Activated naive CD4-positive, alpha-beta T cell treated with anti-CD3 and anti-CD28 coated beads, Interleukin-2, amount 10 ng/mL, durations not matched to agents 7 days and 5 days (primary cell): ENCODE results near the gene DUSP14.
A peak's percentile ranks its signal among the peaks of the same experiment; 100 is the strongest.

Experiments used
- CTCF ChIA-PET: fragments of 350-600 bp; sonication (Branson Sonifier 250); formaldehyde crosslinking; loops from one replicate; lab custom pipeline; 2021; ENCODE audit warnings: antibody characterized with exemption; lab: Charles Lee
- DNase-seq: peaks from one replicate; pipeline ENCODE4 v3.0.0-alpha.2; 2020
- H3K27ac Mint-ChIP-seq: one replicate; pipeline ENCODE4 v1.8.0; 2021; ENCODE audit warnings: mild to moderate bottlenecking, moderate library complexity, mixed read lengths
- H3K27me3 Mint-ChIP-seq: one replicate; pipeline ENCODE4 v1.8.0; 2021; ENCODE audit warnings: mild to moderate bottlenecking, mixed read lengths
- H3K36me3 Mint-ChIP-seq: one replicate; pipeline ENCODE4 v1.8.0; 2021; ENCODE audit warnings: mixed read lengths
- H3K4me1 Mint-ChIP-seq: one replicate; pipeline ENCODE4 v1.8.0; 2021; ENCODE audit warnings: mixed read lengths
- H3K4me3 Mint-ChIP-seq: one replicate; pipeline ENCODE4 v1.8.0; 2021; ENCODE audit warnings: mild to moderate bottlenecking, moderate library complexity, mixed read lengths
- H3K9me3 Mint-ChIP-seq: one replicate; pipeline ENCODE4 v1.8.0; 2021; ENCODE audit warnings: mixed read lengths

Gene DUSP14

DNA sequence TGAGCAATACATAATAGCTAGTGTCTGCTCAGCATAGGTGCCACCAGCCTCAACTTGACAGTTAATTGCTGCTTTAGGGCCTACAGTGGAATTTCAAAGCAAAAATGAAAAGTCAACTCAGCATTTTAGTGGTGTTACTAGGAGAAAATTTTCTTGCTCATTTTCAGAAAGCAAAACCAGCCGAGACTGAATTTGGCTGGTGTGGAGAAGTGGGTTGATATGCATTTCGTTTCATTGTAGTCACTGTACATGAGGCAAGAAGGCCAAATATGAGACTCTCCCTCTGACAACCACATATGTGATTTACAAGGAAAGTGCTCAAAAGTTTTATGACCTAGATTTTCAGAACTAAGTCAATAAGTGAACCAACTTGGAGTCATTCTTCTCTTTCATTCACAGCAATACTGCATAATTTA lies 54.0 kb downstream of the DUSP14 start:
- Mint-ChIP-seq H3K4me3 (no peak overlapping the region), H3K4me1 (peaks cover 3% of the 10 kb centered on the region), H3K36me3 (peaks cover 51% of the 10 kb centered on the region), H3K9me3 (no peaks in the 10 kb centered on the region), H3K27me3 (no peaks in the 10 kb centered on the region), H3K27ac (no peak overlapping the region)
- DNase-seq = no peak
- CTCF ChIA-PET = interaction anchor here (0.8 kb wide), 1 partner anchor 273 kb away, joined by 5 read pairs; no protein-coding TSS in a partner anchor

DNA sequence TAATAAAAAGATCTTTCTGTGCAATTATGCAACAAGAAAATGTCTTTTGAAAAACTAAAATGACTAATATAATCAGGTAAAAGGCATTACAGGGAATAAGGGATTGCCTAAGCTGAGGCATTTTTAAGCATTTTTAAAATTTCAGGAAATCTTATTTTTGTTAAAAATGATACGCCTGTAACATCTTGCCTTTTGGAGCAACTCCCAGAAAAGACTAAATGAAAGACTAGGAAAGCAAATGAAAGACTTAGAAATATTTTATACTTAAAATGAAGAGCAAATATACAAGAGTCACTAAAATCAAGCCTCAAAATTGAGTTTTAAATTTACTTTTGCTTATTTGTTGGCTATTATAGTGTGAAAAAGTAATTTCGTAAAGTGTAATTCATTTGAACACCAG lies 55.8 kb downstream of the DUSP14 start:
- peaks cover 3% of the 10 kb centered on the region for H3K4me1 Mint-ChIP-seq
- no peaks in the 10 kb centered on the region for H3K27me3 Mint-ChIP-seq
- no peak overlapping the region for H3K27ac Mint-ChIP-seq
- H3K9me3 Mint-ChIP-seq = no peaks in the 10 kb centered on the region
- H3K4me3 Mint-ChIP-seq = no peak overlapping the region
- CTCF ChIA-PET = no interaction called here
- no peak for DNase-seq
- peaks cover 42% of the 10 kb centered on the region for H3K36me3 Mint-ChIP-seq

DNA sequence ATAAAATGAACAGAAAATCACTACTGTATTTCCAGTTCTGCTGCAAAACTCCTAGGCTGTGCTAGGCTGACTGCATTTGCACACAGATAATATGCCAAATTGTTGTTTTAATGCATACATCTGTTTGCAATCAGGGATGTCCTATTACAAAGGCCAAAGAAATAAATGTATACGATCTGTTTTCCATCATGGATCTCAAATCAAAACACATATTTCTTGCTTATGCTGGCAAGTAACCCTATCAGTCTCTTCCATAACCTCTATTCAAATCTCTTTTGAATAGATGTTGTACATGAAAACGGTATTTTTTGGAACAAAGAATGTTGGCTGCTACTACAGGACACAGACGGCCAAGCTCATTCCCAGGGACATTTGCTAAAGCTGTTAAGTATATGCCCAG lies 56.6 kb downstream of the DUSP14 start:
- CTCF ChIA-PET = interaction anchor here (0.8 kb wide), 1 partner anchor 306 kb away, joined by 4 read pairs; no protein-coding TSS in a partner anchor
- Mint-ChIP-seq H3K4me1 (peaks cover 5% of the 10 kb centered on the region), H3K27ac (no peak overlapping the region), H3K9me3 (no peaks in the 10 kb centered on the region), H3K27me3 (no peaks in the 10 kb centered on the region), H3K36me3 (peaks cover 40% of the 10 kb centered on the region), H3K4me3 (no peak overlapping the region)
- DNase-seq = no peak

DNA sequence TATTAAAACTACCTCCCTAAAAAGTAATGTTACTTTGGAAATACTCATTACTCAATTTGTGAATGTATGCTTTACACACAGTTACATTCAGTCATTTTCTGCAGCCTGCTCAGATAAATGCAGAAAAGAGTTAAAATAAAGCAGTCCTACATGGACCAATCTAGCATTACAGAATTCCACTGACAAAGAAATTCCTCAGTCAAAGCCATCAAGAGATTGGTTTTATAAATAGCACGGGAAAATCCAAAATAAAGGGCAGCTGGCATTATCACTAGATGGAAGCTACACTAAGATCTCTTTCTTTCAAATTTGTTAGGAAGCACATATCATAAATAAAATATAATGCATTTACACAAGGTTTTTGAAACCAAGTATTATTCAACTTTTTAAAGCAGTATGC lies 58.3 kb downstream of the DUSP14 start:
- Mint-ChIP-seq H3K4me3 (no peak overlapping the region), H3K27me3 (no peaks in the 10 kb centered on the region), H3K36me3 (peaks cover 36% of the 10 kb centered on the region), H3K27ac (no peak overlapping the region), H3K9me3 (no peaks in the 10 kb centered on the region), H3K4me1 (peaks cover 8% of the 10 kb centered on the region)
- CTCF ChIA-PET = no interaction called here
- DNase-seq = no peak

DNA sequence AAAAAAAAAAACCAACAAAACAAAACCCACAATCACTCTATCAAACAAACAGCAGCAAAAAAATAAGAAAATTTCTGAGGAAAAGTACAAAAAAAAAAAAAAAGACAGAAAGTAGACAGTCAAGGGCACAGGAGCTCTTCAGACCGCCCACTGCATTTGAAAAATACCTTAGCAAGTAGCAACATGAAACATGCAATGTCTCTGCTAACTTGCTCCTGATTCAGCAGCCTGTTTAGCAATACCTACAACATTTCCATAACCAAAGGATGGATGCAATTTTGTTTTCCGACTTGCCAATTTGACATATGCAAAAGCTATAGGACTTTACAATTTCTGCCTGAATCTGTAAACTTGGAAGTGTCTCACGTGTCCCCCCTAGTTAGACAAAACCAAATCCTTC lies 62.1 kb downstream of the DUSP14 start:
- peaks cover 46% of the 10 kb centered on the region for H3K36me3 Mint-ChIP-seq
- H3K27ac Mint-ChIP-seq = no peak overlapping the region
- no peaks in the 10 kb centered on the region for H3K9me3 Mint-ChIP-seq
- CTCF ChIA-PET = no interaction called here
- peaks cover 11% of the 10 kb centered on the region for H3K4me1 Mint-ChIP-seq
- no peaks in the 10 kb centered on the region for H3K27me3 Mint-ChIP-seq
- DNase-seq = no peak
- H3K4me3 Mint-ChIP-seq = no peak overlapping the region

DNA sequence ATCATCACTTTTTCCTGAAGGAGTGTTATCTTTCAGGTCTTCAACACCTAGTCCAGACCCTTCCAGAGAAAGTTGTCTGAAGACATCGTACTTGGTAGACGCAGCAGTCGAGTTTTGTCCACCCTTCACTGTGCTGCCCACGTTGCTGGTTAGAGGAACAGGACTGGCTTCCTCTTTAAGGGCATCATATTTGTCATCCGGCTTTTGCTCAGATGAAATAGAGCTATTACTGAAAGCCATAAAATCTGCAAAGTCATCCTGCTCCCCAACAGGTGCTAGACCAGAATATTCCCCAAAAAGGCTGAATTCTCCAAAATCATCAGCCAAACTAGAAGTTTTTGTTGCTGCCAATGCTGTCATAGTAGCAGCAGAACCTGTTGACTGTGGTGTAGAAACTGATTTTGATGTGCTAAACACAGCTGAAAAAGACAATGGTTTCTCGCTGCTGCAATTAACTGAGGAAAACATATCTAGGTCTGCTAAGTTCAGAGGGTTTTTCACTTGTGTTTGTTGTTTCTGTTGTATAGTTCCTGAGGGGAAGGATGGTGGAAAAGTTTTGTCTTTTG lies 63.8 kb downstream of the DUSP14 start:
- Mint-ChIP-seq H3K4me1 (peaks cover 7% of the 10 kb centered on the region), H3K9me3 (no peaks in the 10 kb centered on the region), H3K27ac (no peak overlapping the region), H3K36me3 (peaks cover 50% of the 10 kb centered on the region), H3K4me3 (no peak overlapping the region), H3K27me3 (no peaks in the 10 kb centered on the region)
- no peak for DNase-seq
- CTCF ChIA-PET = no interaction called here

DNA sequence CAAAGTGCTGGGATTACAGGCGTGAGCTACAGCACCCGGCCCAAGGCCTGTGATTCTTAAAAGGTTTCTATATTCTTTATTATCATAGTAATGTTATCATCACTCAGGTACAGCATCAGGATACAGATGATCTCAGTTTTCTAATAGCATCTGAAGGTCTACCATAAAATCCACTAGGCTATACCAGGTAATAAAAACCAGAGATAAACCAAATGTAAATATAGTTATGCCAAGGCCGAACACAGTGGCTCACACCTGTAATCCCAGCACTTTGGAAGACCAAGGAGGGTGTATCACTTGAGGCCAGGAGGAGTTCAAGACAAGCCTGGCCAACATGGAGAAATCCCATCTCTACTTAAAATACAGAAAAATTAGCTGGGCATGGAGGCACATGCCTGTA lies 65.7 kb downstream of the DUSP14 start:
- Mint-ChIP-seq H3K4me1 (peaks cover 7% of the 10 kb centered on the region), H3K27ac (no peak overlapping the region), H3K4me3 (no peak overlapping the region), H3K9me3 (no peaks in the 10 kb centered on the region), H3K27me3 (no peaks in the 10 kb centered on the region), H3K36me3 (peaks cover 56% of the 10 kb centered on the region)
- no peak for DNase-seq
- CTCF ChIA-PET = no interaction called here

DNA sequence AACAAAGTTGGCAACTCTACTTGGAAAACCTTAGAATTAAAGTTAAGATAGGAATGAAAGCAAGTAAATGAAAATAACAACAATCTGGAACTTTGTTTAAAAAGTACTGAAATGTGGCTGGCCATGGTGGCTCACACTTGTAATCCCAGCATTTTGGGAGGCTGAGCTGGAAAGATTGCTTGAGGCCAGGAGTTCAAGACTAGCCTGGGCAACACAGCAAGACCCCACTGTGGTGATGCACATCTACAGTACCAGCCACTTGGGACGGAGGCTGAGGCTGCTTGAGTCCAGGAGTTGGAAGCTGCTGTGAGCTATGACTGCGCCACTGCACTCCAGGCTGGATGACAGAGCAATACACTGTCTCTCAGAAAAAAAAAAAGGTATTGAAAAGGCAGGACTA lies 67.8 kb downstream of the DUSP14 start:
- peaks cover 58% of the 10 kb centered on the region for H3K36me3 Mint-ChIP-seq

DNA sequence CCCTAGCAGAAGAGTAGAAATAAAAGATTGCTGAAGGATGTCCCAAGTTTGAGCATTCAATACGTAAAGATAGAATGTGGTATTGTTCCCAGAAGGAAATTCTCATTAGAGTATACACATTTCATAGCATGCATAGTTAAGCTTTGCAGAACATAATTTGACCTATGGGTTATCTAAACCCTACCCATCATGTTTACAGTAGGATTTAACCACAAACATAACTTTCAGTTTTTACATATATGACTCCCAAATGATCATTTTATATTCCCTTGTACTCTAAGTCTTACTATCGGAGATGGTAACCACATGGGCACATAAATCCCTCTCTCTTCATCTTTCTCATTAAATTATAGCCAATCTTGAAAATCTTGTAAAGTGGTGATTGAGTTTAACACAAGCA lies 68.6 kb downstream of the DUSP14 start:
- DNase-seq = no peak
- Mint-ChIP-seq H3K4me3 (no peak overlapping the region), H3K27me3 (no peaks in the 10 kb centered on the region), H3K9me3 (no peaks in the 10 kb centered on the region), H3K36me3 (peaks cover 51% of the 10 kb centered on the region), H3K4me1 (no peaks in the 10 kb centered on the region), H3K27ac (peak overlapping the region; percentile 2)
- CTCF ChIA-PET = interaction anchor here (0.8 kb wide), 1 partner anchor 12 kb away, joined by 3 read pairs; no protein-coding TSS in a partner anchor

More for the DNA sequence above, 67.8 kb downstream of the DUSP14 start:
- Mint-ChIP-seq H3K27me3 (no peaks in the 10 kb centered on the region), H3K4me3 (no peak overlapping the region), H3K4me1 (peaks cover 3% of the 10 kb centered on the region), H3K27ac (no peak overlapping the region), H3K9me3 (no peaks in the 10 kb centered on the region)
- DNase-seq = no peak
- CTCF ChIA-PET = interaction anchor here (0.8 kb wide), 1 partner anchor 13 kb away, joined by 3 read pairs; no protein-coding TSS in a partner anchor

DNA sequence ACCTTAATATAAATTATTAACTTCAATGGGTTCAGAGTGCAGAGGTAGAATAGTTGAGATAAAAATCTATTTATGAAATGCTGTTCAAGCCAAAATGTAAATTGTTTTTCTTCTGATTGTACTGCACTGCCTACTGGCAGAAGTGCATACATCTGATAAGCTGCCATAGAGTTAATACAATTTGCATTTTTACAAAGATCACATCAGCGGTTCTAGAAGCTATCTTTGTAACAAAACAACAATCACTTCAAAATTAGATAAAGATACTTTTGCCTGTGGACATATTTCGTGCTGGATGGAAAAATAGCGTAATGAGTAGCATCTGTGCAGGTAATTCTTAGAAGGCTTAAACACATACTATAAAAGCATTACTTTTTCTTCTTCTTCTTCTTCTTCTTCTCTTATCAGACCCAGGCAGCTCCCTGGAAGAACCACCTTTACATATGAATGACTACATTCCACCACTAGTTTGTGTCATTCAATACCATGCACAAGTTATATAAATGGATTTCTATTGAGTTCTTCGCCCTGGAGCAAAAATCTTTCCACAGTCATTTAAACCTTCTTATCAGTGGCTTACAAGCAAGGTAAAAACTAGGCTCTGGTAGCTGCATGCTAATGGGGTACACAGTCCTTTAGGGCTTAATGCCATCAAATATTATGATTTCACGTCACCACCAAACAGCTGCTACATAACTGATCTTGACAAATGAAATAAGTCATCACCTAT lies 72.5 kb downstream of the DUSP14 start:
- H3K36me3 Mint-ChIP-seq = peaks cover 56% of the 10 kb centered on the region
- H3K9me3 Mint-ChIP-seq = no peaks in the 10 kb centered on the region
- no peaks in the 10 kb centered on the region for H3K4me1 Mint-ChIP-seq
- H3K27me3 Mint-ChIP-seq = no peaks in the 10 kb centered on the region
- CTCF ChIA-PET = no interaction called here
- H3K27ac Mint-ChIP-seq = no peak overlapping the region
- no peak for DNase-seq
- no peak overlapping the region for H3K4me3 Mint-ChIP-seq
